LoVo (cell line): Measurements from ENCODE around the gene SBK2.
"Not testable (repeated sequence)": the region's sequence is repeated elsewhere in the genome, so short reads cannot be mapped to it uniquely, and the experiment has no call there.

Source experiments
- DNase-seq: peaks from one replicate; pipeline ENCODE4 v3.0.0-alpha.2; 2016; ENCODE audit warnings: low spot score

The SBK2 gene

DNA sequence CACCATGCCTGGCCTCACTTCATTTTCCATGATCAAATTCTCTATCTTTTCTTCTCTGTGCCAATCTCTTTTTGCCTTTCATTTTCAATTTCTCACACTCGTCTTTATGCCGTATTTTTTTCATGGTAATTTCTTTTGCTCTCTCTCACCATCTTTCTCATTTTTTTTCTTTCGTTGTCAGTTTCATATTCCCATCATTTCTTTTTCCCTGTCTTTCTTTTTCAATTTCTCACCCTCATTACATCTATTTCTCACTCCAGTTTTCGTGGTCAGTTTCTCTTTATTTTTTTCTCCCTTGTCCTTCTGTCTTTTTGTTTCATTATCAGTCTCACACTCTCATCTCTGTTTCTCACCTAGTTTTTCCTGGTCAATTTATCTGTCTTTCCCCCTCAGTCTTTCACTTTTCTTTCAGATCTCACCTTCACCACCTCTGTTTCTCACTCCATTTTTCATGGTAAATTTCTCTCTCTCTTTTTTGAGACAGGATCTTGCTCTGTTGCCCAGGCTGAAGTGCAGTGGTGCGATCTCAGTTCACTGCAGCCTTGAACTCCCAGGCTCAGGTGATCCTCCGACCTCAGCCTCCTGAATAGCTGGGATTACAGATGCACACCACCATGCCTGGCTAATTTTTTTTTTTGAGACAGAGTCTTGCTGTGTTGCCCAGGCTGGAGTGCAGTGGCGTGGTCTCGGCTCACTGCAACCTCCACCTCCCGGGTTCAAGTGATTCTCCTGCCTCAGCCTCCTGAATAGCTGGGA lies 34.6 kb downstream of the SBK2 start:
- DNase-seq = no peak

DNA sequence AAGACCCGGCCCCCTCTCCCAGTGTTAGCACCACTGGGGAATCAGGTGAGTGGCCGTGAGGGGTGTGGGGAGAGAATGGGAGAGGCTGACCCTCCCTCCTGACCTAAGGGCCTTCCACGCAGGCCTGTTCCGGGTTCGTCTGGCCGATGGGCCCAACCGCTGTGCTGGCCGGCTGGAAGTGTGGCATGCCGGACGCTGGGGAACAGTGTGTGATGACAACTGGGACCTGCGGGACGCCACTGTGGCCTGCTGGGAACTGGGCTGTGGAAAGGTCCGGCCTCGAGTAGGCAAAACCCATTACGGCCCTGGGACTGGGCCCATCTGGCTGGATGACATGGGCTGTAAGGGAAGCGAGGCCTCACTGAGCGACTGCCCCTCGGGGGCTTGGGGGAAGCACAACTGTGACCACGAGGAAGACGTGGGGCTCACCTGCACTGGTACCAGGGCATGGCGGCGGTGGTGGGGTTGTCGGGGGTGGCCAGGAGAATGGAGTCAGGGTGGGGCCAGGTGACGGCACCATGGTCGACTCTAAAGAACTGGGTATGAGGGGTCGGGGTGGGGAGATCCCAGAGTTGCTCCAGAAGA lies 36.5 kb downstream of the SBK2 start:
- no peak for DNase-seq

DNA sequence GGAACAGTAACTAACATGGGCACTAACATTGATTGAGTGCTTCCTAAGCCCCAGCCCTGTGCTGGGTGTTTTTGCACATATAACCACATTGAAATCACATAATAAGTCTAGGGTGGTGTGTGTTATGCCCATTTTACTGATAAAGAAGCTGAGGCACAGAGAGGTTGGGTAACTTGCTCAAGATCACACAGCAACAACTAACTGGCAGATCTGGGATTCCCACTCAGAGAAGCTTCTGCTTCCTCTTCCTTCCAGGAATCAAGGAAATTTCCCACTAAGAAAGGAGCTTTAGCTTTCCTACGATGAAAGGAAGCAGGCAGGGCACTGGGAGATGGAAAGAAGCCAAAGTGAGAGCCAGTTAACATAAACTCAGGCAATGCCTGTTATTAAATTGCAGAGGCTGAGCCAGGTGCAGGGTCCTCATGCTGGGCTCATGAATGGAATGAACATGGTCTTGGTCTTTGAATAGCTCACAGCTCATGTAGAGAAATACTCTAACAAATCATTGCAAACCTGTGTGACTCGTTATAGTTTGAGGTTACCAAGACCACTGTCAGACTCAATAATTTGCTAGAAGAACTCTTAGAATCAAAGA lies 38.6 kb downstream of the SBK2 start:
- DNase-seq = no peak

DNA sequence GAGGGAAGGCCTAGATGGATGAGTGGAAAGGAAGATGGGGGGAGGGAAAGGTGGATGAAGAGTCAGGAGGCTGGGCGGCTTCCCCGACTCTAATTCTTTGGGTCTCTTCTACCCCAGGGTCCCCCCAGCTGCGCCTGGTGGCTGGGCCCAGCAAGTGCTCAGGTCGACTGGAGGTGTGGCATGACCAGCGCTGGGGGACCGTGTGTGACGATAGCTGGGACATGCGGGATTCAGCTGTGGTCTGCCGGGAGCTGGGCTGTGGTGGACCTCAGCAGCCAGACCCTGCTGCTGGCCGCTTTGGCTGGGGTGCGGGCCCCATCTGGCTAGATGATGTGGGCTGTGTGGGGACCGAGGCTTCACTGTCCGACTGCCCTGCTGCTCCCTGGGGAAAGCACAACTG lies 39.2 kb downstream of the SBK2 start:
- no peak for DNase-seq

DNA sequence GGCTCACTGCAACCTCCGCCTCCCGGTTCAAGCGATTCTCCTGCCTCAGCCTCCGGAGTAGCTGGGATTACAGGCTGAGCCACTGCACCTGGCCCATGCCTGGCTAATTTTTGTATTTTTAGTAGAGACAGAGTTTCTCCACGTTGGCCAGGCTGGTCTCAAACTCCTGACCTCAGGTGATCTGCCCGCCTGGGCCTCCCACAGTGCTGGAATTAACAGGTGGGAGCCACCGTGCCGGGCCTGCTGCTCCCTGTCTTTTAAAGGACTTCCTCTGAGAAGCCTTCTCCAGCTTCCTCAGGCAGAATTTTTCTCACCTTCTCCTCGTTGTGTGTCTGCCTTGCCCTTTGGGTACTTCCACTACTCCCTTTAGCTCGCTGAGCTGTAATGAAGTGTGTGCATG lies 40.1 kb downstream of the SBK2 start:
- not testable (repeated sequence) for DNase-seq

- no peak for DNase-seq
Measured at GRCh38 chr19:55495646-55496349, 41.1 kb downstream of the SBK2 start.

GRCh38 chr19:55494172-55494761 lies 42.7 kb downstream of the SBK2 start:
- no peak for DNase-seq

DNA sequence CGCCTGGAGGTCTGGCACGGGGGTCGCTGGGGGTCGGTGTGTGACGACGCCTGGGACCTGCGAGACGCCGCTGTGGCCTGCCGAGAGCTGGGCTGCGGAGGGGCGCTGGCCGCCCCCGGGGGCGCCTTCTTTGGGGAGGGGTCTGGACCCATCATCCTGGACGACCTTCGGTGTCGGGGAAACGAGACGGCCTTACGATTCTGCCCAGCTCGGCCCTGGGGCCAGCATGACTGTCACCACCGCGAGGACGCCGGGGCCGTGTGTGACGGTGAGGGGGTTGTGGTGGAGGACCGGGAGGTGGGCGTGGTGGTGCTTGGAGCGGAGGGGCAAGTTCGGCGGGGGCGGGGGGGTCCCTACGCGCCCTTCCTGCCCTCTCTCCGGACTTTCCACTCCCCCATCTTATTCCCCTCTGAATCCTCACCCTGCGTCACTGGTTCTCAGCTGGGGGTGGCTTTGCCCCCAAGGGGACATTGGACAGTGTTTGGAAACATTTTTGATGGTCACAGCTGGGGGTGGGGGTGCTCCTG lies 43.2 kb downstream of the SBK2 start:
- no peak for DNase-seq

DNA sequence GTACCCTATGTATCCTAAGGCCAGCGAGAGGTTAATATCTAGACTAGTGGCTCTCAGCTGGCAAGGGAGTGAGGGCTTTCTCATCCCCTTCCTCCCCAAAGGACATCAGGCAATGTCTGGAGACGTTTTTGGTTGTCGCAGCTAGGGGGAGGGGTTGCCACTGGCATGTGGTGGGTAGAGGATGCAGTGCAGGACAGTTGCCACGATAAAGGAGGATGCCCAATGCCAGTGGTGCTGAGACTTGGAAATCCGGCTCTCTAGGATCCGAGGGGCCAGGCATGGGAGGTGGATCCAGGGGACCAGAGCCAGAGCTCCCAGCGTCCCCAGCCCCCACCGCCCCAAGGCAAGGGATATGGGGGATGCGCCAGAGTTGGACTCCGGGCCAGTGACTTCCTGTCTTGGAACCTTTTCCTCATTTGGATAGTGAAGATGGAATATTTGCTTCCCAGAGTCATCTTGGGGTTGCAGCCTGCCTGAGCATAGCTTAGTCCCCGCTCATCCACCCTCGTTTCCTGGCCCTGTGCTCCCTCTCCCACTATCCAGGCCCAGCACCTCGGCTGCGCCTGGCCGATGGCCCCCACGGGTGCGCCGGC lies 43.8 kb downstream of the SBK2 start:
- DNase-seq = no peak

DNA sequence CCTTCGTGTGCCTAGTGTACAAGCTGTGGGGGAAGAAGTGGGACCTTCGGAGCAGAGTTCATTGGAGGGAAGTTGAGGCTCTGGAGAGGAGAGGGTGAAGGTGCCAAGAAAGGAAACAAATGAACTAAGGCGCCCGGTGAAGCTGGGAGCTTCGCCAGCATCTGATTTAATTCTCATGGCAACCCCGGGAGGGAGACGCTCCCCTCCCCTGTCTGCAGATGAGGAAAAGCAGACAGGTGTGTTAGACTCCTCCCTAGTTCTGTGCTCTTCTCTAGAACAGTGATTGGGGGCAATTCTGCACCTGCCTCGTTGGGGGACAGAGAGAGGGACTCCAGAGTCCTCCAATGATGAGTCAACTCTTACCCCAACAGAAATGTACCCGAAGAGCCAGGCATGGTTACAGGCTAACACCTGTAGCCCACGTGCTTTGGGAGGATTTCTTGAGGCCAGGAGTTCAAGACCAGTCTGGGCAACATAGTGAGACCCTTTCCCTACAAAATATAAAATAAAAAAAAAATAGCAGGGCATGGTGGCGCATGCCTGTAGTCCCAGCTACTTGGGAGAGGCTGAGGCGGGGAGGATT lies 44.5 kb downstream of the SBK2 start:
- DNase-seq = no peak

DNA sequence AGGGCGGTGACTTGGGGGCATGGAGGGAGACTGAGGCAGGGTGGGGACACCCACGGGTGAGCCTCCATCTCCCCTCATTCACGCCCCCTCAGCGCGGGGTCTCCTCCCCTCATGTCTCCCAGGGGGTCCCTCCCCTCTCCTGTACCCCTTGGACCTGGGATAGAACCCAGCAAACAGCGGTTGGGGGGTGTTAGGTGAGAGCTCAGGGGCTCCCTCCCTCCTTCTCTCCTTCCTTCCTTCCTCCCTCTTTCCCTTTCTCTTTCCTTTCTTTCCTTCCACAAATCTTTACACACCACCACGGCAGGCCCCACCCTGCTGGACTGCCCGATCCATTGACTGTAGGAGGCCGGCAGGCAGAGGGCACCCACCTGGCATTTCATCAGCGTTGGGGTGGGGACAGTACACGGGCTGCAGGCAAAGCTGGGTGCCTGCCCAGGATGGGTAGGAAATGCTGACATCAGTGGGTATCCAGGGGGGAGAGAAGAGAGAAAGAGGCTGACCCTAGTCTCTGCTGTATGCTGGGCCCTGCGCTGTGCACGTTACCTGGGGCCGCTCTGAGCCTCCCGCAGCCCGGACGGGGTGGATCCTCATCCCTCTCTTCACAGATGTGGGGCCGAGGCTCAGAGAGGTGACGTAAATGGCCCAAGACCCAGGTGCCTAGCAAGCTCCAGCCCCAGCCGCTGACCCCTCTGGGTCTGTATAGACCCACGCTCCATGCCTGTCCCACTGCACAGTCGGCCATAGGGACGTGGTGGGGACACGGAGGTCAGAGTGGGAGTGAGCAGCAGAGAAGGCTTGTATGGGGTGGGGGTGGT lies 45.2 kb downstream of the SBK2 start:
- DNase-seq = no peak

DNA sequence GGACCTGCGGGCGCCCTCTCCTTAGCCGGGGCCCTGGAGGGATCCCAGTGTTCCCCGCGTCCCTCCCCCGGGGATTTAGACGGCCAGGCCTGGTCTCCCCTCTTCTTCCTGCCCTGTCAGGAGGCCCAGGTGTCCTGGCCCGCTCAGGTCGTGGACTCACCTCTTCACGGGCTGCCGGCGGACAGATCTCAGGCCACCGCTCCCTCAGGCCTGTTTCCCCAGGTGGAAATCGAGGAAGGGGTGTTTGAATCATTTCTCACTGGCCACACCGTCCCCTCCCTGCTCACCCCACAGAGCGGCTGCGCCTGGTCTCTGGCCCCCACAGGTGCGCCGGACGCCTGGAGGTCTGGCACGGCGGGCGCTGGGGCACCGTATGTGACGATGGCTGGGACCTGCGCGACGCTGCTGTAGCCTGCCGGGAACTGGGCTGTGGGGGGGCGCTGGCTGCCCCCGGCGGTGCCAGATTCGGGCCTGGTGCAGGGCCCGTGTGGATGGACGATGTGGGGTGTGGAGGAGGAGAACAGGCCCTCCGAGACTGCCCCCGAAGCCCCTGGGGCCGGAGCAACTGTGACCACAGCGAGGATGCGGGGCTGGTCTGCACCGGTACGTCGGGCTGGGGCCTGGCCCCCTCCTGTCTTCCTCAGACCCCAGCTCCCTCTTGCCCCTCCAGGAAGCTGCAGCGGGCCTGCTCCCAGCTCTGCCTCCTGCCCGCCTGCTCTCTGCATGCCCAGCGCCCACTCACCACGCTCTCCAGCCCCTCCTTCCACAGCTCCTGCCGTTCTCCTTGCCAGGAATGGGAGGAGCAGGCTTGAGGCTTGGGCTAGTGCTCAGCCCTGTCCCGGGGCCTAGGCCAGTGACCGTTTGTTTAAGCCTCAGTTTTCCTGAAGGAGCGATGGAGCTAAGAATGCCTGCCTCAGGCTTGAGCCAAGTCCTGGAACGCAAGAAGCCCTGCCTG lies 46.2 kb downstream of the SBK2 start:
- no peak for DNase-seq

DNA sequence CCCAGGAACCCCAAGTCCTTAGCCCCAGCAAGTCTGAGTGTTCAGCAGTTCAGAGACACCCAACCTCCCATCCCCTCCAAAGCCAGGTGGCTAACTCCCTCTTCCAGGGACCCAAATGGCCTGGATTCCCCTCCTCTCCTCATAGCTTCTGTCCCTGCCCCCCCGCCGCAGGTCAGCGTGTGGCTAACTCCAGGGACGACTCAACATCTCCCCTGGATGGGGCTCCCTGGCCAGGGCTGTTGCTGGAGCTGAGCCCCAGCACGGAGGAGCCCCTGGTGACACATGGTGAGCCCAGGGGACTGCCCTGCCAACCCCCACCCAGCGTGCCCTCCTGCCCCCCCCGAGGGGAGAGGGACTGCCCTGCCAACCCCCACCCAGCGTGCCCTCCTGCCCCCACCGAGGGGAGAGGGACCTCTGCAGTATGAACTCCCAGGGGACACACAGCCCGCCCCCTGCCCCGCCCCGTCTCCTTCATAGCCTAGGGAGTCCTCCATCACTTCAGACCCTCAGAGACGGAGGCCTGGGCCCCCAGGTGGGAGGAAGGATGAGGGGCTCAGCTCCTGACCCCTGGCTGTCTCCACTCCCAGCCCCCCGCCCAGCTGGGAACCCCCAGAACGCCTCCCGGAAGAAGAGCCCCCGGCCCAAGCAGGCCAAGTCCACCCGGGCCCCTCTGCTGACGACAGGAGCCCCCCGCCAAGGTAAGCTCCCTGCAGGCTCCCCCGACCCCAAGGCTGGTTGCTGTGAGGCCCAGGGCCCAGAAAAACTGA lies 47.0 kb downstream of the SBK2 start:
- no peak for DNase-seq

DNA sequence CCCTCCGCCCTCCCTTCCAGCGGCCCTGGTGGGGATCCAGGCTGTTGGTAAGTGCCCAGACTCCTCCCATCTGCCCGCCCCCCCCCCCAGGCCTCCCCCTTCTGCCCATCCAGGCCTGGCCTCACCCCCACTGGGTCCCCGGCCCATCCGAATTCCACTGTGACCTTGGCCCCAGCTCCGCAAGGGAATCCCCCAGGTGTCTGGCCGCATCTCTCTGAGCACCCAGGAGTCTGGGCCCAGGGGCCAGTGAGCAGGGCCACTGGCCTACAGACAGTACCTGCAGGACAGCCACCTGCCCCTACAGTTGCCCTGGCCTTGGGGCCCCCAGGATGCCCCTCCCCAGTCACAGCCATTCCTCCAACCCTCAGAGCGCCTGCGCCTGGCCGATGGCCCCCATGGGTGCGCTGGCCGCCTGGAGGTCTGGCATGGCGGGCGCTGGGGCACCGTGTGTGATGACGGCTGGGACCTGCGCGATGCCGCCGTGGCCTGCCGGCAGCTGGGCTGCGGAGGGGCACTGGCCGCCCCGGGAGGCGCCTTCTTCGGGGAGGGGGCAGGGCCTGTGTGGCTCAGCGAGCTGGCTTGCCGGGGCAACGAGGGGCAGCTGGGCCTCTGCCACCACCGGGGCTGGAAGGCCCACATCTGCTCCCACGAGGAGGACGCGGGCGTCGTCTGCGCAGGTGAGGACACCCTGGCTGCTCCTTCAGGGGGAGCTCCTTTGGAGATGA lies 47.8 kb downstream of the SBK2 start:
- DNase-seq = no peak

DNA sequence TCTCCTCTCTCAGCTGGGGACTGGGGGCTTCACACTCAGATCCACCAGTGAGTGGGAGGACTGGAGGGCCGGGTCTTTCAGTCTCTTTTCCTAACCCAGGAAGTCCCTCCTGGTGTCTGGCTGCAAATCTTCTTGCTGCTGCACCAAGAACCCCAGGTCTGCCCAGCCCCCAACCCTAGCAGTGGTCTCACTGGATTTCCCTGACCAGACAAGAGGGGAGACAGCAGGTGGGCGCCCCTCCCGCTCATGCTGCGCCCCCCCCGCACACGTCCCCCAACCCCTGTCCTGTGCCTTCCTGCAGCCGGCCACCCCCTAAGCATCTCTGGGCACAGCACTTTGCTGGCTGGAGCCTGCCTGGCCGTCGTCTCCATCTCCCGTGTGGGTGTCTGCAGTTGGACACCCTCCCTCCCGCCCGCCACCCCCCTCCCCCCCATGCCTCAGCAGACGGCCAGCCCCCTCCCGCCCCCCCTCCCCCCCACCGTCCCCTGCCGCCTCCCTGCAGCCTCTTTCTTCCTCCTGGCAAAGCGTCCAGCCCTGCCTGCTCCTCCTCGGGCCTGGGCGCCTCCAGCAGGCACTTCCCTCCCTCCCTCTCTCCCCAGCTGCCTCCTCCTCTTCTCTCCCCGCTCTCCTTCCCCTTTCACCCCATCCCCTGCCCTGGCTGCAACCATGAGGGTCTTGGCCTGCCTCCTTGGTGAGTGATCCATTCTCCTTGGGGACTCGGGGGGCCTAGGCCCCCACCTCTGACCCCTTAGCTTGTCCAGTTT lies 48.8 kb downstream of the SBK2 start, which contains the start of gene SSC5D:
TSS of gene SSC5D (plus strand) at position 513 of the 764 bp plus-strand sequence. CDS start at position 667, 154 bp downstream.
- no peak for DNase-seq

- DNase-seq = no peak
Measured at GRCh38 chr19:55486971-55487923, 49.7 kb downstream of the SBK2 start.
